Lower leg skin (tissue), 4 donors: ENCODE results near the gene C1QTNF8. TPM values are rescaled to one million over a fixed set of nuclear protein-coding genes. Genes with fewer than 3 reads are reported as not detected.
"Not testable (repeated sequence)": the region's sequence is repeated elsewhere in the genome, so short reads cannot be mapped to it uniquely, and the experiment has no call there.

Source experiments
- DNase-seq, 2 donors: peaks; one replicate each; pipeline ENCODE4 v3.0.0-alpha.2; 2019; ENCODE audit warnings: low spot score in 2 of 2
- H3K4me3 ChIP-seq: fragments of 200-600 bp; sonication (generic); 2 replicates; pipeline ENCODE4 v1.5.1; 2017; ENCODE audit warnings: mild to moderate bottlenecking, low read depth; ENCODE audit not compliant: poor library complexity, severe bottlenecking
- CTCF ChIP-seq, 3 donors: fragments of 450-650 bp; IDR thresholded peaks; one replicate each; pipeline ENCODE4 v1.5.1; 2016; ENCODE audit warnings: antibody characterized with exemption in 3 of 3, mild to moderate bottlenecking in 3 of 3, moderate library complexity in 2 of 3
- POLR2A ChIP-seq, 2 donors: fragments of 450-650 bp; IDR thresholded peaks; one replicate each; pipeline ENCODE4 v1.6.1; 2016 to 2017; ENCODE audit warnings: antibody characterized with exemption in 2 of 2, mild to moderate bottlenecking in 1 of 2, moderate library complexity in 1 of 2
- WGBS, 2 donors: methylation state at CpG; one replicate each; pipeline ENCODE4 v1.1.5; 2018; 5-methylcytosine and 5-hydroxymethylcytosine counted together
- intact Hi-C: fragments of 100-400 bp; cut with DNase I; formaldehyde crosslinking; loops from one replicate; pipeline ENCODE4 v1.15.0; 2023; ENCODE audit warnings: low total_unique reads
- total RNA-seq, 4 donors: library from RNA; depleted of rRNA; stranded (reverse); fragments of >200 nt; gene quantifications; one replicate each; pipeline ENCODE4 v1.1.0, GENCODE V29; 2016

Gene C1QTNF8
- total RNA-seq, 4 donors from 2014 or later: not detected

- no peak for DNase-seq
- no peak overlapping the region for H3K4me3 ChIP-seq
- intact Hi-C loops: loop anchor here (10.0 kb wide), 1 partner anchor 379 kb away; the partner anchor contains the start of gene METRN
- TF ChIP-seq CTCF (IDR thresholded peaks at IDR 0.05): no peak
- no peak for TF ChIP-seq POLR2A (IDR thresholded peaks at IDR 0.05)
- WGBS, 2 donors: 45 to 67% methylated on average over 41 to 55 of the region's 85 CpGs
These were observed 2.5 kb downstream of the C1QTNF8 start for GRCh38 chr16:1093284-1094123.

- intact Hi-C loops: loop anchor here (10.0 kb wide), 1 partner anchor 378 kb away; the partner anchor contains the start of gene METRN
- WGBS, 2 donors: 96 to 97% methylated on average over 37 to 40 of the region's 40 CpGs
- H3K4me3 ChIP-seq, DNase-seq: not testable (repeated sequence)
These were observed 3.3 kb downstream of the C1QTNF8 start for GRCh38 chr16:1092685-1093283.

GRCh38 chr16:1091992-1092552 lies 4.0 kb downstream of the C1QTNF8 start:
- TF ChIP-seq POLR2A (IDR thresholded peaks at IDR 0.05) (no peak), CTCF (IDR thresholded peaks at IDR 0.05) (no peak)
- DNase-seq: no peak
- 95 to 99% methylated on average over 27 of the region's 27 CpGs for WGBS, 2 donors
- H3K4me3 ChIP-seq: no peak overlapping the region
- intact Hi-C loops: loop anchor here (10.0 kb wide), 1 partner anchor 377 kb away; the partner anchor contains the start of gene METRN

GRCh38 chr16:1090620-1091587 lies 5.1 kb downstream of the C1QTNF8 start:
- intact Hi-C loops: loop anchor here (10.0 kb wide), 1 partner anchor 376 kb away; the partner anchor contains the start of gene METRN
- TF ChIP-seq CTCF (IDR thresholded peaks at IDR 0.05) (no peak), POLR2A (IDR thresholded peaks at IDR 0.05) (no peak)
- no peak for DNase-seq
- no peak overlapping the region for H3K4me3 ChIP-seq
- WGBS, 2 donors: 26 to 28% methylated on average over 13 to 25 of the region's 27 CpGs

GRCh38 chr16:1089822-1090619 lies 6.0 kb downstream of the C1QTNF8 start:
- intact Hi-C loops: loop anchor here (10.0 kb wide), 1 partner anchor 375 kb away; the partner anchor contains the start of gene METRN
- no peak overlapping the region for H3K4me3 ChIP-seq
- DNase-seq: peak in 1 of 2 donors; percentile 31
- 11 to 13% methylated on average over 31 to 38 of the region's 38 CpGs for WGBS, 2 donors
- TF ChIP-seq CTCF (IDR thresholded peaks at IDR 0.05) (no peak), POLR2A (IDR thresholded peaks at IDR 0.05) (no peak)
